Uterus (tissue), 4 donors: ENCODE measurements around the gene TRIM6. TPM values are rescaled to one million over a fixed set of nuclear protein-coding genes. Genes with fewer than 3 reads are reported as not detected.

Experiments used
- DNase-seq, 2 donors: peaks; one replicate each; pipeline ENCODE4 v3.0.0-alpha.2; 2019 to 2020
- H3K27ac ChIP-seq, 2 donors: fragments of 200-600 bp; sonication (generic); 1 replicate in 1 of 2; 2 replicates in 1 of 2; pipeline ENCODE4 v1.5.1; 2016 to 2018
- H3K27me3 ChIP-seq, 2 donors: fragments of 200-600 bp; sonication (generic); one replicate each; pipeline ENCODE4 v1.5.1; 2018 to 2019; ENCODE audit warnings: control low read depth in 1 of 2
- H3K36me3 ChIP-seq, 2 donors: fragments of 200-600 bp; sonication (generic); one replicate each; pipeline ENCODE4 v1.5.1; 2019; ENCODE audit warnings: control low read depth in 1 of 2
- H3K4me1 ChIP-seq, 2 donors: fragments of 200-600 bp; sonication (generic); one replicate each; pipeline ENCODE4 v1.5.1; 2018 to 2019; ENCODE audit warnings: control low read depth in 1 of 2
- H3K4me3 ChIP-seq, 2 donors: fragments of 200-600 bp; sonication (generic); 1 replicate in 1 of 2; 2 replicates in 1 of 2; pipeline ENCODE4 v1.5.1; 2018 to 2019; ENCODE audit warnings: mild to moderate bottlenecking in 1 of 2
- H3K9me3 ChIP-seq, 2 donors: fragments of 200-600 bp; sonication (generic); one replicate each; pipeline ENCODE4 v1.5.1; 2019; ENCODE audit warnings: control low read depth in 1 of 2
- POLR2A ChIP-seq, 2 donors: fragments of 450-650 bp; IDR thresholded peaks; one replicate each; pipeline ENCODE4 v1.6.1; 2016; ENCODE audit warnings: antibody characterized with exemption in 2 of 2, mild to moderate bottlenecking in 1 of 2, moderate library complexity in 1 of 2
- intact Hi-C: fragments of 100-400 bp; cut with DNase I; formaldehyde crosslinking; loops from one replicate; pipeline ENCODE4 v1.15.1; 2023; ENCODE audit warnings: low total_unique reads
- total RNA-seq, 4 donors: library from RNA; depleted of rRNA in 3 of 4; stranded (reverse); fragments of >200 nt in 3 of 4; gene quantifications; one replicate each; pipeline versions ENCODE4 v1.1.0 to v1.2.4, GENCODE V29; 2014 to 2023
- TF ChIP-seq, protein P1 (sequence below), 4 experiments: fragments of 200-600 bp in 2 of 4; fragments of 450-650 bp in 2 of 4; sonication (generic) in 2 of 4; IDR thresholded peaks; one replicate each; pipeline ENCODE4 v1.5.1; 2016 to 2019; ENCODE audit warnings: antibody characterized with exemption in 4 of 4, mild to moderate bottlenecking in 2 of 4, moderate library complexity in 1 of 4
- donor health status: DM: yes; HTN: yes; CAD: no.

Gene TRIM6
- total RNA-seq, 4 donors from 2014 or later: 4.3 to 11.5 (median 7.2) TPM

- no peak overlapping the region for H3K27ac ChIP-seq
- no peak for TF ChIP-seq POLR2A (IDR thresholded peaks at IDR 0.05)
- TF ChIP-seq, protein P1, sequence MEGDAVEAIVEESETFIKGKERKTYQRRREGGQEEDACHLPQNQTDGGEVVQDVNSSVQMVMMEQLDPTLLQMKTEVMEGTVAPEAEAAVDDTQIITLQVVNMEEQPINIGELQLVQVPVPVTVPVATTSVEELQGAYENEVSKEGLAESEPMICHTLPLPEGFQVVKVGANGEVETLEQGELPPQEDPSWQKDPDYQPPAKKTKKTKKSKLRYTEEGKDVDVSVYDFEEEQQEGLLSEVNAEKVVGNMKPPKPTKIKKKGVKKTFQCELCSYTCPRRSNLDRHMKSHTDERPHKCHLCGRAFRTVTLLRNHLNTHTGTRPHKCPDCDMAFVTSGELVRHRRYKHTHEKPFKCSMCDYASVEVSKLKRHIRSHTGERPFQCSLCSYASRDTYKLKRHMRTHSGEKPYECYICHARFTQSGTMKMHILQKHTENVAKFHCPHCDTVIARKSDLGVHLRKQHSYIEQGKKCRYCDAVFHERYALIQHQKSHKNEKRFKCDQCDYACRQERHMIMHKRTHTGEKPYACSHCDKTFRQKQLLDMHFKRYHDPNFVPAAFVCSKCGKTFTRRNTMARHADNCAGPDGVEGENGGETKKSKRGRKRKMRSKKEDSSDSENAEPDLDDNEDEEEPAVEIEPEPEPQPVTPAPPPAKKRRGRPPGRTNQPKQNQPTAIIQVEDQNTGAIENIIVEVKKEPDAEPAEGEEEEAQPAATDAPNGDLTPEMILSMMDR (IDR thresholded peaks at IDR 0.05): no peak
Measured at GRCh38 chr11:5618807-5619206, 22.4 kb downstream of the TRIM6 start.

DNA sequence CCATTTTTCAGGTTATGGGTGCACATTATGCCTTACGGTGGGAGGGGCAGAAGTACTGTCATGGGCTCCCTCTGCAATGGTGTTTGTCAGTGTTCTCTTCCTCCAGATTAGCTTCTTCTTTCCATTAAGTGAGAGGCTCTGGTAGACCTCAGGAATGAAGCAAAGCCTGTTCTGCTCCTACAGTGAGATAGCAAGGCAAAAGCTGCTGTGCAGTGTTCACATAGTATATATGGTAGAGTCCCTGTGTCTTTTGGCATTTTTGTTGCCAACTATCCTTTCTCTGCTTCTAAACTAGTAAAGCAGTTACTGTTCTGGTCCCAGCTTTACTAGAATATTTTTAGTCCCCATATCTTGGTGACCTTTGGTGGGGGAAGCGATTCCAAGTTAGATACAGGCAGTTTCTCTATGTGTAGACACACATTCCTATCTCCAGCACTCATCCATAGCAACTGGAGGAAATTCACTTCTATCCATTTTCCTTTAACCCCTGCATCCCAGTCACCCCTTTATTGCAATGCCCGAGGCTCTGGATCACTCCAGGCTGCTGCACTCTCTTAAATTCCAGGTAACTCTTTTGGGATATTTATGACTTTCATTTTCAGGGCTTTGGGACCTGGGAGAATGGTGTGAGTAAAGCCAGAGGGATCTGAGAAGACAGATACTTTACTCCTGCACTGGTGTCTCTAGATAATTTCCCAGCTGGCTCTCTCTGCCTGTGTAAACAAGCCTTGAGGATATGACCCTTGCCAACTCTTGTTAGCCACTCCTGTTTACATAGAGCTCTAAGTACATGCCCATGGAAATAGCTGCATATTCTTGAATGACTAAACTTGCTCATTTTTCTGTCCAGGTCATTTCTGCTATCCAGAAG is 24.4 kb downstream of the TRIM6 start:
- no peak for TF ChIP-seq POLR2A (IDR thresholded peaks at IDR 0.05)
- TF ChIP-seq, protein P1 (IDR thresholded peaks at IDR 0.05): no peak
- Histone ChIP-seq H3K4me1 (no peaks in the 10 kb centered on the region), H3K27me3 (no peaks in the 10 kb centered on the region), H3K4me3 (no peak overlapping the region), H3K27ac (peak overlapping the region in 1 of 2 donors; percentile 43), H3K9me3 (no peaks in the 10 kb centered on the region), H3K36me3 (no peaks in the 10 kb centered on the region)
- no peak for DNase-seq
- intact Hi-C loops: no loop called here

More at GRCh38 chr11:5618807-5619206, 22.4 kb downstream of the TRIM6 start:
- Histone ChIP-seq H3K36me3 (no peaks in the 10 kb centered on the region), H3K9me3 (no peaks in the 10 kb centered on the region), H3K27me3 (no peaks in the 10 kb centered on the region), H3K4me3 (no peak overlapping the region), H3K4me1 (no peaks in the 10 kb centered on the region)
- intact Hi-C loops: no loop called here
- DNase-seq: no peak

- no peaks in the 10 kb centered on the region for H3K27me3 ChIP-seq
- TF ChIP-seq POLR2A (IDR thresholded peaks at IDR 0.05): no peak
- TF ChIP-seq, protein P1 (IDR thresholded peaks at IDR 0.05): no peak
- no peaks in the 10 kb centered on the region for H3K4me1 ChIP-seq
- no peak overlapping the region for H3K4me3 ChIP-seq
- intact Hi-C loops: no loop called here
- peak overlapping the region in 1 of 2 donors; percentile 43 for H3K27ac ChIP-seq
- H3K36me3 ChIP-seq: no peaks in the 10 kb centered on the region
- H3K9me3 ChIP-seq: no peaks in the 10 kb centered on the region
- no peak for DNase-seq
Measured at GRCh38 chr11:5621580-5621979, 25.1 kb downstream of the TRIM6 start.

DNA sequence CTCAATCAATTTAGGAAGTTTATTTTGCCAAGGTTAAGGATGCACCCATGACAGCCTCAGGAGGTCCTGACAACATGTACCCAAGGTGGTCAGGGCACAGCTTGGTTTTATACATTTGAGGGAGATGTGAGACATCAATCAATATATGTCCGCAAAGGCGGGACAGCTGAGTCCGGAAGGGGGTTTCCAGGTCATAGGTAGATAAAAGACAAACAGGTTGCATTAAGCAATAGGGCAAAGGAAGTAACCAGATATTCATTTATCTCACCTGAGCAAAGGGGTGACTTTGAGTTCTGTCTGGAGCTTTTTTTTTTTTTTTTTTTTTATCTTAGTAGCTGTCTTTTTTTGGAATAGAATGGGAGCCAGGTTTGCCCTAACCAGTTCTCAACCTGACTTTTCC is 26.4 kb downstream of the TRIM6 start:
- intact Hi-C loops: no loop called here
- Histone ChIP-seq H3K36me3 (no peaks in the 10 kb centered on the region), H3K27ac (no peak overlapping the region), H3K4me1 (no peaks in the 10 kb centered on the region), H3K27me3 (no peaks in the 10 kb centered on the region), H3K4me3 (no peak overlapping the region), H3K9me3 (no peaks in the 10 kb centered on the region)
- no peak for DNase-seq
- TF ChIP-seq, protein P1 (IDR thresholded peaks at IDR 0.05): no peak
- TF ChIP-seq POLR2A (IDR thresholded peaks at IDR 0.05): no peak

GRCh38 chr11:5624489-5625279 is 28.2 kb downstream of the TRIM6 start, which contains the start of gene TRIM34:
TRIM34 (plus strand) TSS chr11:5625001; CDS start chr11:5632332, 7,331 bp downstream.
- Histone ChIP-seq H3K4me1 (no peaks in the 10 kb centered on the region), H3K27ac (peak within 1 kb of the TSS; percentile 71 to 77), H3K4me3 (peak within 1 kb of the TSS; percentile 47 to 51), H3K36me3 (no peaks in the 10 kb centered on the region), H3K9me3 (no peaks in the 10 kb centered on the region), H3K27me3 (no peaks in the 10 kb centered on the region)
- intact Hi-C loops: no loop called here
- TF ChIP-seq, protein P1 (IDR thresholded peaks at IDR 0.05): no peak
- TF ChIP-seq POLR2A (IDR thresholded peaks at IDR 0.05): peak; percentile 23 to 52
- DNase-seq: peak; percentile 44 to 62
